ENCODE measurements around the gene HS3ST4. TPM values are rescaled to one million over a fixed set of nuclear protein-coding genes. Genes with fewer than 3 reads are reported as not detected.

HS3ST4 gene
- total RNA-seq, 4 donors from 2014 or later: not detected

GRCh38 chr16:25786748-25787147 lies 95.0 kb downstream of the HS3ST4 start:
- DNase-seq (ENCODE audit: low spot score) (no peak), ATAC-seq (ENCODE audit: low FRiP score) (no peak)
- TF ChIP-seq CTCF (IDR thresholded peaks at IDR 0.05): no peak

DNA sequence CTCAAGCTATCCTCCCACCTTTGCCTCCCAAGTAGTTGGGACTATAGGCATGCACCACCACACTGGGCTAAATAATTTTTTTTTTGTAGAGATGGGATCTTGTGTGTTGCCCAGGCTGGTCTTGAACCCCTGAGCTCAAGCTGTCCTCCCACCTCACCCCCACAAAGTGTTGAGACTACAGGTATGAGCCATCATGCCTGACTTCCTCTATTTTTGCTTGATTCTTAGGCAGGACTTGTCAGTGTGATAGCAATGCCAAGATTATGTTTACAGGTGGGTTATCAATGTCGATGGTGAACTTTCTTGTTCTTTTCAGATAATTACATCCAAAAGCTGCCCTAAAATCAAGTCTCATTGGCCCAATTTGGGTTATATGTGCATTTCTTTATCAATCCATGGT lies 96.9 kb downstream of the HS3ST4 start:
- ATAC-seq (ENCODE audit: low FRiP score) (no peak), DNase-seq (ENCODE audit: low spot score) (no peak)
- TF ChIP-seq CTCF (IDR thresholded peaks at IDR 0.05): no peak

DNA sequence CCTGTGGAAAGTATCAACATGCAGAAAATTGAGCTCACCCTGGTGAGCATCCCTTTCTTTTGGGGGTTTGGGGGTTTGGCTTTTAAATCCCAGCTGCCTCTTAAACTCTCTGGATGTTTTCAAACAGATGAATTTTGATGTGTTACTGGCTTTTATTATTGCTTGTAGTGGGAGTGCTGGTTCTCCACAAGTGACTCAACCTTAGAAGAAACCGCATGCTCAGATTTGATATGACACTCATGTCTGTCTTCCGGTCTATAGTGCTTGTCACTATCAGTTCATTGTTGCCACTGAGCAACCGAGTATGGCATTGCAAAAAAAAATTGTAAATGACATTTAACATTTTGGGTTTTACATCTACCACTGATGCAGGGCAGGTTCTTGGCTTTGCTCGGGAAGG lies 104.5 kb downstream of the HS3ST4 start:
- ATAC-seq (ENCODE audit: low FRiP score) (no peak), DNase-seq (ENCODE audit: low spot score) (no peak)
- TF ChIP-seq CTCF (IDR thresholded peaks at IDR 0.05): no peak

GRCh38 chr16:25798065-25798464 lies 106.3 kb downstream of the HS3ST4 start:
- no peak for DNase-seq (ENCODE audit: low spot score)
- ATAC-seq (ENCODE audit: low FRiP score): no peak
- no peak for TF ChIP-seq CTCF (IDR thresholded peaks at IDR 0.05)

DNA sequence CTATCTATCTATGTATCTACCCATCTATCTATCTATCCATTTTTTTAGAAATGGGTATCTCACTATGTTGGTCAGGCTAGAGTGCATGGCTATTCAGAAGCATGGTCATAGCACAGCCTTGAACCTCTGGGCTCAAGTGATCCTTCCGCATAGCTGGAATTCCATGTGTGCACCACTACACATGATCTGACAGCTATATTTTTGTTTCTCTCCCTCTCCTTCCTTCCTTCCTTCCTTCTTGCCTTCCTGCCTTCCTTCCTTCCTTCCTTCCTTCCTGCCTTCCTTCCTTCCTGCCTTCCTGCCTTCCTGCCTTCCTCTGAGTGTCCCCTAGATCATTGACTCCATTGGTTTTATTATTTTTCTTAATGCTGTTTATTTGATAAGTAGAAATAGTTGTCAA lies 108.1 kb downstream of the HS3ST4 start:
- no peak for ATAC-seq (ENCODE audit: low FRiP score)
- no peak for DNase-seq (ENCODE audit: low spot score)
- TF ChIP-seq CTCF (IDR thresholded peaks at IDR 0.05): no peak

DNA sequence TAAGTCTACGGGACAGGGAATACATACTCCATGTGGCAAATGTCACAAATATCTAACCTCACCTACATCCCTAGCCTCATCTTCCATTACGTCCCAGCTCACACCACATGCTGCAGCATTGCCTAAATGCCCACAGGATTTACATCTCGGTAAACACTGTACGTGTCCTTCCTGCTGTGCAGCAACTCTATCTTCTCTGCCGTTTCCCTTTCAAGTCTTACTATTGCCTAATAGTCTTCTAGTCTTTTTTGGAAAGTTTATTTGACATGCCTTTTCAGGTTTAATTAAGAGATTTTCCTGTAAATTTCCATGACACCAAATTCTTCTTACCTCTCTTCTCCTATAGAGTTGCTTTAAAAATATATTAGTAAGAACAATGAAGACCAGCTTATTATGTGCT lies 120.5 kb downstream of the HS3ST4 start:
- TF ChIP-seq CTCF (IDR thresholded peaks at IDR 0.05): no peak
- DNase-seq (ENCODE audit: low spot score) (no peak), ATAC-seq (ENCODE audit: low FRiP score) (no peak)

DNA sequence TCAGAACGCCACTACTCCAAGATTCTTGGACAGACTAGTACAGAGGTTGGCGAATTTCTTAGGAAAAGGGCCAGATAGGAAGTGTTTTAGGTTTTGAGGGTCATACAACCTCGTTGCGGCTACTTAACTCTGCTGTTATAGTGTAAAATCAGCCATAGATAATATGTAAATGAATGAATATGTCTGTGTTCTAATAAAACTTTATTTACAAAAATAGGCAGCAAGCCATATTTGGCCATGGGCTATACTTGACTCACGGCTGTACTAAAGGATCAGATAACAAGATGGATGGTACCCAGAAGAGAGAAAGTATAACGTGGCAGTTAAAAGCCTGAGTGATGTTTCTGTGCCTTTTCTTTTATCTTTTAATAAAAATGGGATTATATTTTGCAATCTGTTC lies 125.5 kb downstream of the HS3ST4 start:
- TF ChIP-seq CTCF (IDR thresholded peaks at IDR 0.05): no peak
- DNase-seq (ENCODE audit: low spot score): no peak
- ATAC-seq (ENCODE audit: low FRiP score): no peak

Data from omental fat pad (tissue), 4 donors.